SK-N-SH treated with all-trans-retinoic acid at 6 μM for 48 hours (cell line): ENCODE measurements around the gene EXD3.

Source experiments
- ATAC-seq: fragments of 200-7000 bp; cut with Tn5 transposase; 3 replicates; pipeline ENCODE4 v1.9.1; 2020; ENCODE audit warnings: mild to moderate bottlenecking, moderate library complexity
- BACH2 ChIP-seq: fragments of 250-450 bp; sonication (Bioruptor Pico); IDR thresholded peaks from 2 replicates; pipeline ENCODE4 v1.9.0; 2021; ENCODE audit warnings: mild to moderate bottlenecking, borderline replicate concordance
- CSDC2 ChIP-seq: fragments of 250-450 bp; sonication (Bioruptor Pico); IDR thresholded peaks from 2 replicates; pipeline ENCODE4 v1.5.0; 2020; ENCODE audit warnings: mild to moderate bottlenecking, moderate library complexity
- ESRRG ChIP-seq: fragments of 250-450 bp; sonication (Bioruptor Pico); IDR thresholded peaks from 2 replicates; pipeline ENCODE4 v1.6.1; 2021; ENCODE audit warnings: mild to moderate bottlenecking
- GLIS3 ChIP-seq: fragments of 250-450 bp; sonication (Bioruptor Pico); IDR thresholded peaks from 2 replicates; pipeline ENCODE4 v1.5.0; 2020; ENCODE audit warnings: mild to moderate bottlenecking, moderate library complexity
- ISL1 ChIP-seq: fragments of 250-450 bp; sonication (Bioruptor Pico); IDR thresholded peaks from 2 replicates; pipeline ENCODE4 v2.1.2; 2022; ENCODE audit warnings: mild to moderate bottlenecking, moderate library complexity
- OSR1 ChIP-seq: fragments of 250-450 bp; sonication (Bioruptor Pico); IDR thresholded peaks from 2 replicates; pipeline ENCODE4 v1.8.0; 2022; ENCODE audit warnings: moderate library complexity, mild to moderate bottlenecking, inconsistent platforms
- PPARA ChIP-seq: fragments of 250-450 bp; sonication (Bioruptor Pico); IDR thresholded peaks from 2 replicates; pipeline ENCODE4 v1.5.0; 2020; ENCODE audit warnings: mild to moderate bottlenecking, borderline replicate concordance
- RARB ChIP-seq: fragments of 250-450 bp; sonication (Bioruptor Pico); IDR thresholded peaks from 2 replicates; pipeline ENCODE4 v1.8.0; 2021; ENCODE audit warnings: mild to moderate bottlenecking, moderate library complexity
- SNAI2 ChIP-seq: fragments of 250-450 bp; sonication (Bioruptor Pico); IDR thresholded peaks from 2 replicates; pipeline ENCODE4 v1.5.0; 2020; ENCODE audit warnings: mild to moderate bottlenecking, moderate library complexity
- TOX ChIP-seq: fragments of 250-450 bp; sonication (Bioruptor Pico); IDR thresholded peaks from 2 replicates; pipeline ENCODE4 v1.8.0; 2021; ENCODE audit warnings: mild to moderate bottlenecking, moderate library complexity, borderline replicate concordance
- ZC3H10 ChIP-seq: fragments of 250-450 bp; sonication (Bioruptor Pico); IDR thresholded peaks from 2 replicates; pipeline ENCODE4 v1.5.1; 2021; ENCODE audit warnings: mild to moderate bottlenecking, moderate library complexity
- ZFP3 ChIP-seq: fragments of 250-450 bp; sonication (Bioruptor Pico); IDR thresholded peaks from 2 replicates; pipeline ENCODE4 v1.5.0; 2020; ENCODE audit warnings: mild to moderate bottlenecking, moderate library complexity
- ZFP30 ChIP-seq: fragments of 450-650 bp; formaldehyde crosslinking; IDR thresholded peaks from 2 replicates; pipeline ENCODE4 v1.5.0; 2022; ENCODE audit warnings: mild to moderate bottlenecking, moderate library complexity
- ZNF565 ChIP-seq: fragments of 450-650 bp; formaldehyde crosslinking; conservative IDR thresholded peaks from 2 replicates; pipeline ENCODE4 v1.5.0; 2020; ENCODE audit warnings: low read depth, mild to moderate bottlenecking, moderate library complexity
- ZNF70 ChIP-seq: fragments of 450-650 bp; formaldehyde crosslinking; IDR thresholded peaks from 2 replicates; pipeline ENCODE4 v1.5.0; 2020; ENCODE audit warnings: mild to moderate bottlenecking, moderate library complexity
- ZNF8 ChIP-seq: fragments of 450-650 bp; formaldehyde crosslinking; IDR thresholded peaks from 2 replicates; pipeline ENCODE4 v1.5.0; 2020; ENCODE audit warnings: mild to moderate bottlenecking, moderate library complexity
- TF ChIP-seq, protein P1 (sequence below): fragments of 250-450 bp; sonication (Bioruptor Pico); IDR thresholded peaks from 2 replicates; pipeline ENCODE4 v1.8.0; 2020; ENCODE audit warnings: mild to moderate bottlenecking, moderate library complexity, borderline replicate concordance
- TF ChIP-seq, protein P2 (sequence below): fragments of 250-450 bp; sonication (Bioruptor Pico); IDR thresholded peaks from 2 replicates; pipeline ENCODE4 v1.5.0; 2020; ENCODE audit warnings: mild to moderate bottlenecking, moderate library complexity
- TF ChIP-seq, protein P3 (sequence below): fragments of 250-450 bp; sonication (Bioruptor Pico); IDR thresholded peaks from 2 replicates; pipeline ENCODE4 v1.5.1; 2021; ENCODE audit warnings: mild to moderate bottlenecking, moderate library complexity
- TF ChIP-seq, protein P4 (sequence below): fragments of 250-450 bp; sonication (Bioruptor Pico); IDR thresholded peaks from 2 replicates; pipeline ENCODE4 v1.5.1; 2020; ENCODE audit warnings: low read depth, mild to moderate bottlenecking, moderate library complexity
- TF ChIP-seq, protein P5 (sequence below): fragments of 250-450 bp; sonication (Bioruptor Pico); IDR thresholded peaks from 2 replicates; pipeline ENCODE4 v1.8.0; 2021; ENCODE audit warnings: low read depth, mild to moderate bottlenecking, moderate library complexity, borderline replicate concordance

EXD3 gene

DNA sequence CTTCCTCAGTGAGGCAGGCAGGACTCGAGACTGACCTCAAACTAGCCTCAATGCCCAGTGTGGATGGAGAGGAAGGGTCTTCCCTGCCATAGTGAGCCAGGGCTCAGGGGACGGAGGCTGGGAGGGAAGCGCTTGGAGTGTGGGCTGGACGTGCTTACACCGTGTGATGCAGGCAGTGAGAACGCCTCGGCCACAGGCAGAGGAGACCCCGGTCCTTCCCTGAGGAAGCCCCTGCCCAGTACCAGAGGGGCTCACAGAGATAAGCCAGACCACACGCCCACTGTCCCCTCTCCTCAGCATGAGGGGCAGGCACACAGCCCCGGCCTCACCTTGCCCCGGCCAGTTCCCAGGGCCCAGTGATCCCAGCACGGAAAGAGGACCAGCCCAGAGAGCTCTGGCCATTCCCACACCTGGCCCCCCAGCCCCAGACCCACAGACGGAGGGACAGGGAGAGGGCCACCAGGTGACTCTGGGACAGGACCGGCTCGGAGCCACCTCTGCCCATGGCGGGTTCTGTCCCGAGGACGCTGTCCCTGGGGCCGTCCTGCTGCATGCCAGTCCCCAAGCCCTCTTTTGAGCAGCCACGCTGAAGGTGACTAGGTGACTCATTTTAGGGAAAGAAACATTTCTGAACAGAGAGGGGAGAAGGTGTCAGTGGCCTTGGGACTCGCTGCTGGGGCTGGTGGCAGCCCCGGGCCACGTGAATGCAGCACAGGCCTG is 42.2 kb upstream of the EXD3 start:
- no peak for TF ChIP-seq RARB
- TF ChIP-seq, protein P1, sequence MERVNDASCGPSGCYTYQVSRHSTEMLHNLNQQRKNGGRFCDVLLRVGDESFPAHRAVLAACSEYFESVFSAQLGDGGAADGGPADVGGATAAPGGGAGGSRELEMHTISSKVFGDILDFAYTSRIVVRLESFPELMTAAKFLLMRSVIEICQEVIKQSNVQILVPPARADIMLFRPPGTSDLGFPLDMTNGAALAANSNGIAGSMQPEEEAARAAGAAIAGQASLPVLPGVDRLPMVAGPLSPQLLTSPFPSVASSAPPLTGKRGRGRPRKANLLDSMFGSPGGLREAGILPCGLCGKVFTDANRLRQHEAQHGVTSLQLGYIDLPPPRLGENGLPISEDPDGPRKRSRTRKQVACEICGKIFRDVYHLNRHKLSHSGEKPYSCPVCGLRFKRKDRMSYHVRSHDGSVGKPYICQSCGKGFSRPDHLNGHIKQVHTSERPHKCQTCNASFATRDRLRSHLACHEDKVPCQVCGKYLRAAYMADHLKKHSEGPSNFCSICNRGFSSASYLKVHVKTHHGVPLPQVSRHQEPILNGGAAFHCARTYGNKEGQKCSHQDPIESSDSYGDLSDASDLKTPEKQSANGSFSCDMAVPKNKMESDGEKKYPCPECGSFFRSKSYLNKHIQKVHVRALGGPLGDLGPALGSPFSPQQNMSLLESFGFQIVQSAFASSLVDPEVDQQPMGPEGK (CRISPR knock-in tag): no peak
- TF ChIP-seq GLIS3 (CRISPR knock-in tag): no peak
- TF ChIP-seq, protein P2, sequence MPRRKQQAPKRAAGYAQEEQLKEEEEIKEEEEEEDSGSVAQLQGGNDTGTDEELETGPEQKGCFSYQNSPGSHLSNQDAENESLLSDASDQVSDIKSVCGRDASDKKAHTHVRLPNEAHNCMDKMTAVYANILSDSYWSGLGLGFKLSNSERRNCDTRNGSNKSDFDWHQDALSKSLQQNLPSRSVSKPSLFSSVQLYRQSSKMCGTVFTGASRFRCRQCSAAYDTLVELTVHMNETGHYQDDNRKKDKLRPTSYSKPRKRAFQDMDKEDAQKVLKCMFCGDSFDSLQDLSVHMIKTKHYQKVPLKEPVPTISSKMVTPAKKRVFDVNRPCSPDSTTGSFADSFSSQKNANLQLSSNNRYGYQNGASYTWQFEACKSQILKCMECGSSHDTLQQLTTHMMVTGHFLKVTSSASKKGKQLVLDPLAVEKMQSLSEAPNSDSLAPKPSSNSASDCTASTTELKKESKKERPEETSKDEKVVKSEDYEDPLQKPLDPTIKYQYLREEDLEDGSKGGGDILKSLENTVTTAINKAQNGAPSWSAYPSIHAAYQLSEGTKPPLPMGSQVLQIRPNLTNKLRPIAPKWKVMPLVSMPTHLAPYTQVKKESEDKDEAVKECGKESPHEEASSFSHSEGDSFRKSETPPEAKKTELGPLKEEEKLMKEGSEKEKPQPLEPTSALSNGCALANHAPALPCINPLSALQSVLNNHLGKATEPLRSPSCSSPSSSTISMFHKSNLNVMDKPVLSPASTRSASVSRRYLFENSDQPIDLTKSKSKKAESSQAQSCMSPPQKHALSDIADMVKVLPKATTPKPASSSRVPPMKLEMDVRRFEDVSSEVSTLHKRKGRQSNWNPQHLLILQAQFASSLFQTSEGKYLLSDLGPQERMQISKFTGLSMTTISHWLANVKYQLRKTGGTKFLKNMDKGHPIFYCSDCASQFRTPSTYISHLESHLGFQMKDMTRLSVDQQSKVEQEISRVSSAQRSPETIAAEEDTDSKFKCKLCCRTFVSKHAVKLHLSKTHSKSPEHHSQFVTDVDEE (CRISPR knock-in tag): no peak
- TF ChIP-seq ZFP3 (CRISPR knock-in tag): no peak
- TF ChIP-seq OSR1 (CRISPR knock-in tag): no peak
- no peak for TF ChIP-seq ISL1 (CRISPR knock-in tag)
- TF ChIP-seq, protein P3, sequence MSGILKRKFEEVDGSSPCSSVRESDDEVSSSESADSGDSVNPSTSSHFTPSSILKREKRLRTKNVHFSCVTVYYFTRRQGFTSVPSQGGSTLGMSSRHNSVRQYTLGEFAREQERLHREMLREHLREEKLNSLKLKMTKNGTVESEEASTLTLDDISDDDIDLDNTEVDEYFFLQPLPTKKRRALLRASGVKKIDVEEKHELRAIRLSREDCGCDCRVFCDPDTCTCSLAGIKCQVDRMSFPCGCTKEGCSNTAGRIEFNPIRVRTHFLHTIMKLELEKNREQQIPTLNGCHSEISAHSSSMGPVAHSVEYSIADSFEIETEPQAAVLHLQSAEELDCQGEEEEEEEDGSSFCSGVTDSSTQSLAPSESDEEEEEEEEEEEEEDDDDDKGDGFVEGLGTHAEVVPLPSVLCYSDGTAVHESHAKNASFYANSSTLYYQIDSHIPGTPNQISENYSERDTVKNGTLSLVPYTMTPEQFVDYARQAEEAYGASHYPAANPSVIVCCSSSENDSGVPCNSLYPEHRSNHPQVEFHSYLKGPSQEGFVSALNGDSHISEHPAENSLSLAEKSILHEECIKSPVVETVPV (CRISPR knock-in tag): no peak
- no peak for TF ChIP-seq ESRRG (CRISPR knock-in tag)
- TF ChIP-seq, all 23 proteins: peak for 0
- no peak for ATAC-seq

DNA sequence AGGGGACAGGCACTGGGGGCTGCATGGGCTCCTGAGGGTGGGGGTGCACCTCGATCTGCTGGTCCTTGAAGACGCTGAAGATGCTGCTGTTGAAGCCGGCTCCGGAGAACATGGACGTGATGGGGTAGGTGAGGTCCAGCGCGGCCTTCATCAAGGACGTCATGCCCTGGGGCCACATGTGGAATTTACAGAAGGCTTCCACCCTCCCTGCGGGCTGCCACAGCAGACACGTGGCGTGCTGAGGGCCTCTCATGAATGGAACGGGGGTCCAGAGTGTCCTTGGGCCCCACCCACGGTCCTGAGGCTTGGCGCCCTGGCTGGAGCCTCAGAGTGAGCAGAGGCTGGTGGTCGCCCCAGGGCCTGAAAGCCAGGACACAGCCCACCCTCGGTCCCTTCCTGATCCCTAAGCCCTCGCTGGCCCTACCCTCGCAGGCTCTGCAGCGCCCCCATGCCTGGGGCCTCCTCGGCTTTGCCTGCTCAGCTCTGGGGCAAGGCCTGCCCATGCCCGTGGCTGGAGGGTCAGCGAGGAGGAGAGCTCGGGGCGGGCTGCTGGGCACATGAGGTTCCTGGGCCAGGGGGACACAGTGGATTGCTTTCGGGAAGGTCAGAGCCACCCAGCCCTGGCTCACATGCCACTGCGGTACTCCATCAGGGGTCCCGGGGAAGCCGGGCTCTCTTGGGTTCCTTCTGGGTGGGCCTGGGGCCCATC is 41.5 kb upstream of the EXD3 start:
- ATAC-seq: no peak
- TF ChIP-seq ISL1 (CRISPR knock-in tag) (no peak), RARB (no peak), ZNF8 (CRISPR knock-in tag) (no peak), ESRRG (CRISPR knock-in tag) (no peak), SNAI2 (CRISPR knock-in tag) (no peak), CSDC2 (CRISPR knock-in tag) (no peak), ZNF565 (no peak), ZC3H10 (CRISPR knock-in tag) (no peak), BACH2 (CRISPR knock-in tag) (no peak)
- TF ChIP-seq, protein P2 (CRISPR knock-in tag): no peak
- TF ChIP-seq, protein P1 (CRISPR knock-in tag): no peak

DNA sequence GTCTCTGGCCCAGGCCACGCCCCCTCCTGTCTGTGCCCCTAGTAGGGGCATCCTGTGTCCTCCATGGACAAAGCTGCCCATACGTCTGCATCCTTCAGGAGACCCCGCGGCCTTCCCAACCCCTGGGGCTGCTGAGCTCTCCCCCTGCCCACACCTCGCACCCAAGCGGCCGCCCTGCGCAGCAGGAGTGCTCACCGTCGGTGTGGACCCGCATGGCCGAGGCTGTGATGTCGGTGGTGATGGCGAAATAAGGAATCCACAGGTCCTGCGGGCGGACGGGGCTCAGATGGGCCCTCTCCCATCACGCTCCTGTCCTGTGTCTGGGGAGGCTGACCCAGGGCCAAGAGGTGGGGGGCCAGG is 40.9 kb upstream of the EXD3 start:
- ATAC-seq: no peak

More for the DNA sequence above, 40.9 kb upstream of the EXD3 start:
- TF ChIP-seq ZFP30 (CRISPR knock-in tag) (no peak), CSDC2 (CRISPR knock-in tag) (no peak), PPARA (CRISPR knock-in tag) (no peak), BACH2 (CRISPR knock-in tag) (no peak), ZNF565 (no peak), ZNF70 (CRISPR knock-in tag) (no peak), TOX (CRISPR knock-in tag) (no peak), ZFP3 (CRISPR knock-in tag) (no peak)
- TF ChIP-seq, protein P4, sequence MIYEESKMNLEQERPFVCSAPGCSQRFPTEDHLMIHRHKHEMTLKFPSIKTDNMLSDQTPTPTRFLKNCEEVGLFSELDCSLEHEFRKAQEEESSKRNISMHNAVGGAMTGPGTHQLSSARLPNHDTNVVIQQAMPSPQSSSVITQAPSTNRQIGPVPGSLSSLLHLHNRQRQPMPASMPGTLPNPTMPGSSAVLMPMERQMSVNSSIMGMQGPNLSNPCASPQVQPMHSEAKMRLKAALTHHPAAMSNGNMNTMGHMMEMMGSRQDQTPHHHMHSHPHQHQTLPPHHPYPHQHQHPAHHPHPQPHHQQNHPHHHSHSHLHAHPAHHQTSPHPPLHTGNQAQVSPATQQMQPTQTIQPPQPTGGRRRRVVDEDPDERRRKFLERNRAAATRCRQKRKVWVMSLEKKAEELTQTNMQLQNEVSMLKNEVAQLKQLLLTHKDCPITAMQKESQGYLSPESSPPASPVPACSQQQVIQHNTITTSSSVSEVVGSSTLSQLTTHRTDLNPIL: no peak
- TF ChIP-seq, protein P5, sequence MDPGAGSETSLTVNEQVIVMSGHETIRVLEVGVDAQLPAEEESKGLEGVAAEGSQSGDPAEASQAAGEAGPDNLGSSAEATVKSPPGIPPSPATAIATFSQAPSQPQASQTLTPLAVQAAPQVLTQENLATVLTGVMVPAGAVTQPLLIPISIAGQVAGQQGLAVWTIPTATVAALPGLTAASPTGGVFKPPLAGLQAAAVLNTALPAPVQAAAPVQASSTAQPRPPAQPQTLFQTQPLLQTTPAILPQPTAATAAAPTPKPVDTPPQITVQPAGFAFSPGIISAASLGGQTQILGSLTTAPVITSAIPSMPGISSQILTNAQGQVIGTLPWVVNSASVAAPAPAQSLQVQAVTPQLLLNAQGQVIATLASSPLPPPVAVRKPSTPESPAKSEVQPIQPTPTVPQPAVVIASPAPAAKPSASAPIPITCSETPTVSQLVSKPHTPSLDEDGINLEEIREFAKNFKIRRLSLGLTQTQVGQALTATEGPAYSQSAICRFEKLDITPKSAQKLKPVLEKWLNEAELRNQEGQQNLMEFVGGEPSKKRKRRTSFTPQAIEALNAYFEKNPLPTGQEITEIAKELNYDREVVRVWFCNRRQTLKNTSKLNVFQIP (CRISPR knock-in tag): no peak
